NT2/D1 (cell line): ENCODE data around the gene FAM107B.

ENCODE experiments used
- SUZ12 ChIP-seq: IDR thresholded peaks from 2 replicates; pipeline ENCODE4 v1.6.1; 2011; ENCODE audit not compliant: insufficient read length, insufficient read depth; ENCODE audit errors: extremely low read depth
- YY1 ChIP-seq: IDR thresholded peaks from 2 replicates; pipeline ENCODE4 v1.6.1; 2011; ENCODE audit not compliant: insufficient read length, insufficient read depth
- ZNF274 ChIP-seq: IDR thresholded peaks from 2 replicates; pipeline ENCODE4 v1.6.1; 2011; ENCODE audit warnings: mild to moderate bottlenecking, low read depth, low read length

- no peak for TF ChIP-seq YY1
- no peak for TF ChIP-seq SUZ12
- TF ChIP-seq ZNF274: no peak
These were observed 31.6 kb upstream of the FAM107B start for GRCh38 chr10:14806318-14806717.
